ENCODE results near the gene AGPAT2. TPM values are rescaled to one million over a fixed set of nuclear protein-coding genes. Genes with fewer than 3 reads are reported as not detected.

The AGPAT2 gene
- total and polyA plus RNA-seq, 2 experiments from 2014 or later: 31.8 to 44.7 TPM

DNA sequence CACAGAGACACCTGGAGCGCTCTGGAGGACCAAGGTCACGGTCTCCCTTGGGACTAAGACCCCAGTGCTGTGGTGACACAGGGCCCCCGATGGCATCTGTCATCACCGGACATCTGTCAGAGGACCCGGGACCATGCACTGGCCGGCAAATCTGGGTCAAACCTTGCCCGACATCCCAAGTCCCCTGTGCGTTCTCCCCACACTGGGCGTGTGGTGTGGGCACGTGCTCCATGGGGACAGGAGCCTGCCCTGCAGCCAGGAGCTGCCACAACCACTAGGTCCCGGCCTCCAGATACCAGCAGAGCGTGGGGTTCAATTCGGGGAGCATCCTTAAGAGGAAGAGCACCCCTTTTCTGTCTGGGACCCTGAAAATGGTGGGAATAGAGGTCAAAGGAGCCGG is 3.5 kb downstream of the AGPAT2 start (continued):
- TF ChIP-seq REST (IDR thresholded peaks at IDR 0.05; ENCODE audit: unreplicated experiment) (no peak), CTCF (conservative IDR thresholded peaks at IDR 0.05; ENCODE audit: low read depth in 2 of 2) (no peak), EZH2 (IDR thresholded peaks at IDR 0.05; ENCODE audit: low read depth, unreplicated experiment) (no peak), ZNF114 (CRISPR knock-in tag; IDR thresholded peaks at IDR 0.05) (no peak), STAT1 (IDR thresholded peaks at IDR 0.05; ENCODE audit: unreplicated experiment) (no peak)
- TF ChIP-seq, protein P1, sequence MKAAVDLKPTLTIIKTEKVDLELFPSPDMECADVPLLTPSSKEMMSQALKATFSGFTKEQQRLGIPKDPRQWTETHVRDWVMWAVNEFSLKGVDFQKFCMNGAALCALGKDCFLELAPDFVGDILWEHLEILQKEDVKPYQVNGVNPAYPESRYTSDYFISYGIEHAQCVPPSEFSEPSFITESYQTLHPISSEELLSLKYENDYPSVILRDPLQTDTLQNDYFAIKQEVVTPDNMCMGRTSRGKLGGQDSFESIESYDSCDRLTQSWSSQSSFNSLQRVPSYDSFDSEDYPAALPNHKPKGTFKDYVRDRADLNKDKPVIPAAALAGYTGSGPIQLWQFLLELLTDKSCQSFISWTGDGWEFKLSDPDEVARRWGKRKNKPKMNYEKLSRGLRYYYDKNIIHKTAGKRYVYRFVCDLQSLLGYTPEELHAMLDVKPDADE (IDR thresholded peaks at IDR 0.05): no peak

DNA sequence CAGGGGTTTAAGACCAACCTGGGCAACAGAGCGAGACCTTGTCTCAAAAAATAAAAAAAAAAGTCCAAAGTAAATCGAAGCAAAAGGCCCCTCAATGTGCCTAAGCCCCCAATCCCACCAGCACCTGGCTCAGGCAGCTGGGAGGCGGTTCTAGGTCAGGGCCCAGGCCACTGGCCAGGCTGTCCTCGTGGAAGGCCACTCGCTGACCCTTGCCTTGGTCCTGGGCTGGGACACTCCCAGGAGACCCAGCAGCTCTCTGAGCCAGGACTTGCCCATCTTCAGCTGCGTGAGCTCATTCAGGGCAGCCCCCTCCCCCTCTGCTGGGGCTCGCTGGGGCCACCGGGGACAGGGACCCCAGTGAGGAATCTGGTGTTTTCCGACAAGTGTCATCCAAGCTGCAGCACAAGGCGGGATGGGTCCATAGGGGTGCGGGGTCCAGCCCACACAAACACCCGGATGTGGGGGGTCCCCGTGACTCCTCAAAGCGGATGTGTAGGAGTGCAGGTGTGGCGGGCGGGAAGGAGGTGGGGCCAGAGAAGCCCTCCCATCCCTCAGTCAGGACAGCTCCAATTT is 4.0 kb downstream of the AGPAT2 start:
- Histone ChIP-seq H4K20me1 (replicated peaks; ENCODE audit: insufficient read depth) (no peaks in the 10 kb centered on the region), H3K27ac (ENCODE audit: low read depth) (no peak overlapping the region), H3K79me2 (replicated peaks; ENCODE audit: insufficient read depth) (peaks cover 10% of the 10 kb centered on the region; the same call in 1 of the 2 replicates), H3K4me1 (ENCODE audit: insufficient read depth) (no peaks in the 10 kb centered on the region; the same call in 1 of the 2 replicates), H2AFZ (no peak overlapping the region), H3K36me3 (ENCODE audit: insufficient read depth) (no peaks in the 10 kb centered on the region), H3K9me2 (ENCODE audit: insufficient read depth) (no peaks in the 10 kb centered on the region), H3K4me2 (no peak overlapping the region), H3K27me3 (ENCODE audit: insufficient read depth) (no peaks in the 10 kb centered on the region), H3K4me3 (no peak overlapping the region), H3F3A (replicated peaks; ENCODE audit: low read depth) (no peaks in the 10 kb centered on the region)
- Mint-ChIP-seq H3K27ac (no peak overlapping the region), H3K36me3 (ENCODE audit: low read depth) (no peaks in the 10 kb centered on the region), H3K4me1 (peaks cover 9% of the 10 kb centered on the region; the same call in 1 of the 3 replicates), H3K27me3 (ENCODE audit: insufficient read depth, low read depth, poor library complexity) (peaks cover 12% of the 10 kb centered on the region), H3K9me3 (no peaks in the 10 kb centered on the region), H3K4me3 (no peak overlapping the region)
- ATAC-seq (no peak), DNase-seq (ENCODE audit: low spot score) (no peak)
- TF ChIP-seq, protein P2, sequence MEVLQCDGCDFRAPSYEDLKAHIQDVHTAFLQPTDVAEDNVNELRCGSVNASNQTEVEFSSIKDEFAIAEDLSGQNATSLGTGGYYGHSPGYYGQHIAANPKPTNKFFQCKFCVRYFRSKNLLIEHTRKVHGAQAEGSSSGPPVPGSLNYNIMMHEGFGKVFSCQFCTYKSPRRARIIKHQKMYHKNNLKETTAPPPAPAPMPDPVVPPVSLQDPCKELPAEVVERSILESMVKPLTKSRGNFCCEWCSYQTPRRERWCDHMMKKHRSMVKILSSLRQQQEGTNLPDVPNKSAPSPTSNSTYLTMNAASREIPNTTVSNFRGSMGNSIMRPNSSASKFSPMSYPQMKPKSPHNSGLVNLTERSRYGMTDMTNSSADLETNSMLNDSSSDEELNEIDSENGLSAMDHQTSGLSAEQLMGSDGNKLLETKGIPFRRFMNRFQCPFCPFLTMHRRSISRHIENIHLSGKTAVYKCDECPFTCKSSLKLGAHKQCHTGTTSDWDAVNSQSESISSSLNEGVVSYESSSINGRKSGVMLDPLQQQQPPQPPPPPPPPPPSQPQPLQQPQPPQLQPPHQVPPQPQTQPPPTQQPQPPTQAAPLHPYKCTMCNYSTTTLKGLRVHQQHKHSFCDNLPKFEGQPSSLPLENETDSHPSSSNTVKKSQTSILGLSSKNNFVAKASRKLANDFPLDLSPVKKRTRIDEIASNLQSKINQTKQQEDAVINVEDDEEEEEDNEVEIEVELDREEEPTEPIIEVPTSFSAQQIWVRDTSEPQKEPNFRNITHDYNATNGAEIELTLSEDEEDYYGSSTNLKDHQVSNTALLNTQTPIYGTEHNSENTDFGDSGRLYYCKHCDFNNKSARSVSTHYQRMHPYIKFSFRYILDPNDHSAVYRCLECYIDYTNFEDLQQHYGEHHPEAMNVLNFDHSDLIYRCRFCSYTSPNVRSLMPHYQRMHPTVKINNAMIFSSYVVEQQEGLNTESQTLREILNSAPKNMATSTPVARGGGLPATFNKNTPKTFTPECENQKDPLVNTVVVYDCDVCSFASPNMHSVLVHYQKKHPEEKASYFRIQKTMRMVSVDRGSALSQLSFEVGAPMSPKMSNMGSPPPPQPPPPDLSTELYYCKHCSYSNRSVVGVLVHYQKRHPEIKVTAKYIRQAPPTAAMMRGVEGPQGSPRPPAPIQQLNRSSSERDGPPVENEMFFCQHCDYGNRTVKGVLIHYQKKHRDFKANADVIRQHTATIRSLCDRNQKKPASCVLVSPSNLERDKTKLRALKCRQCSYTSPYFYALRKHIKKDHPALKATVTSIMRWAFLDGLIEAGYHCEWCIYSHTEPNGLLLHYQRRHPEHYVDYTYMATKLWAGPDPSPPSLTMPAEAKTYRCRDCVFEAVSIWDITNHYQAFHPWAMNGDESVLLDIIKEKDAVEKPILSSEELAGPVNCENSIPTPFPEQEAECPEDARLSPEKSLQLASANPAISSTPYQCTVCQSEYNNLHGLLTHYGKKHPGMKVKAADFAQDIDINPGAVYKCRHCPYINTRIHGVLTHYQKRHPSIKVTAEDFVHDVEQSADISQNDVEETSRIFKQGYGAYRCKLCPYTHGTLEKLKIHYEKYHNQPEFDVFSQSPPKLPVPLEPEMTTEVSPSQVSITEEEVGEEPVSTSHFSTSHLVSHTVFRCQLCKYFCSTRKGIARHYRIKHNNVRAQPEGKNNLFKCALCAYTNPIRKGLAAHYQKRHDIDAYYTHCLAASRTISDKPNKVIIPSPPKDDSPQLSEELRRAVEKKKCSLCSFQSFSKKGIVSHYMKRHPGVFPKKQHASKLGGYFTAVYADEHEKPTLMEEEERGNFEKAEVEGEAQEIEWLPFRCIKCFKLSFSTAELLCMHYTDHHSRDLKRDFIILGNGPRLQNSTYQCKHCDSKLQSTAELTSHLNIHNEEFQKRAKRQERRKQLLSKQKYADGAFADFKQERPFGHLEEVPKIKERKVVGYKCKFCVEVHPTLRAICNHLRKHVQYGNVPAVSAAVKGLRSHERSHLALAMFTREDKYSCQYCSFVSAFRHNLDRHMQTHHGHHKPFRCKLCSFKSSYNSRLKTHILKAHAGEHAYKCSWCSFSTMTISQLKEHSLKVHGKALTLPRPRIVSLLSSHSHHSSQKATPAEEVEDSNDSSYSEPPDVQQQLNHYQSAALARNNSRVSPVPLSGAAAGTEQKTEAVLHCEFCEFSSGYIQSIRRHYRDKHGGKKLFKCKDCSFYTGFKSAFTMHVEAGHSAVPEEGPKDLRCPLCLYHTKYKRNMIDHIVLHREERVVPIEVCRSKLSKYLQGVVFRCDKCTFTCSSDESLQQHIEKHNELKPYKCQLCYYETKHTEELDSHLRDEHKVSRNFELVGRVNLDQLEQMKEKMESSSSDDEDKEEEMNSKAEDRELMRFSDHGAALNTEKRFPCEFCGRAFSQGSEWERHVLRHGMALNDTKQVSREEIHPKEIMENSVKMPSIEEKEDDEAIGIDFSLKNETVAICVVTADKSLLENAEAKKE (CRISPR knock-in tag; IDR thresholded peaks at IDR 0.05): no peak
- TF ChIP-seq JUNB (IDR thresholded peaks at IDR 0.05; ENCODE audit: unreplicated experiment) (no peak), EZH2 (IDR thresholded peaks at IDR 0.05; ENCODE audit: low read depth, unreplicated experiment) (no peak)
